ENCODE data around the gene ATF6.

The ATF6 gene

DNA sequence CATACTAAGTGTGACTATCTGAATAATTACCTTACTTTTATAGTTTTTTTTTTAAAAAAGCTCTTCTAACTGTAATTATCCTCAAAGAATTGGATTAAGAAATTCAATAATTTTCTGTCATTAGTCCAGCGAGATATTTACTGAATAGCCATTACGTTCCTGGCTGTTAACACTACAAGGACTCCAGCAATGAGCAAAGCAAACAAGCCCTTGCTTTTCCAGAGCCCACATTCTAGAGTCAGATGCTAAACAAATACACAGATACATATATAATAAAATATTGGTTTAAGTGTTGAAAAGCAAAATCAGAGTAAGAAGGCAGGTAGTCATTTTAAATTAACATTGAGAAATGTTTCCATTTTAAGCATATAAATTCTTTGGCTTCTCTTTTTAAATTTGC is 118.4 kb downstream of the ATF6 start:
- TF ChIP-seq CTCF (IDR thresholded peaks at IDR 0.05; ENCODE audit: control insufficient read depth, extremely low read depth, insufficient read depth), result no peak
- DNase-seq (ENCODE audit: low read depth), result peak; percentile 88
- peak overlapping the region; percentile 5; the same call in 1 of the 2 replicates for H3K4me3 ChIP-seq (ENCODE audit: low read depth, low read length)

DNA sequence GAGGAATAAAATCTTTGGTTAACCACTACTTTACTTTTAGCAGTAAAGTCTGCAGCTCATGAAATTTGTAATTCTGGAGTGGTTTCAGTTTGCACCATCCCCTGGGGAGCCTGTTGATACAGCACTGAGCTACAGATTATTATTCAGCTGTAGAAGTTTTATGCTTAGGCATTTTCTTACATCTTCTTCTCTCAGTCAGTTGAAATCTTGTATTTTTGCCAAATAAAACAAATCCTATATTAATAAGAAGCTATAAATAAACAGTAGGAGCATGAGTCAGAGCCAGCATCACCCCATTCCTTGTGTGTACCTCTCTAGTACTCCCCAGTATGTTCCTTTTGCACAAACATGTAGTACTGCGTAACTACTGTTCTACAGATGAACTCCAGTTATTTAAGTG is 118.9 kb downstream of the ATF6 start:
- peak; percentile 58 for DNase-seq (ENCODE audit: low read depth)
- no peak for TF ChIP-seq CTCF (IDR thresholded peaks at IDR 0.05; ENCODE audit: control insufficient read depth, extremely low read depth, insufficient read depth)
- peak overlapping the region; percentile 5; the same call in 1 of the 2 replicates for H3K4me3 ChIP-seq (ENCODE audit: low read depth, low read length)

- DNase-seq (ENCODE audit: low read depth), result no peak
- no peak overlapping the region for H3K4me3 ChIP-seq (ENCODE audit: low read depth, low read length)
- TF ChIP-seq CTCF (IDR thresholded peaks at IDR 0.05; ENCODE audit: control insufficient read depth, extremely low read depth, insufficient read depth), result no peak
Measured at GRCh38 chr1:161885759-161886158, 119.6 kb downstream of the ATF6 start.

DNA sequence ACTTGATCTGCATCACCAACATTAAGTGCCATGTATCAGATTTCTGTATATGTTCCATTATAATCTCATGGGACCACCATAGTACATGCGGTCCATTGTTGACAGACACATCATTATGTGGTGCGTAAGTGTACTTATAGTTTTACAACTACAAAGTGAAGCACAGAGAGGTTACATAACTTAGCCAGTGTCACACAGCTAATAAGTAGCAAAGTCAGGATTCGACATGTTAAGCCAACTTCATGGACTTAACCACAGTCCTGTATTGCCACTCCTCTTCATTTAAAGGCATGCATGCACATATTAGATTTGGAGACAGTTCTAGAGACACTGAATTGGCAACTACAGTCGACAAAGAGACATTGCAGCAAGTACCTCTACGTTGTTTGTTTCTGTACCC is 120.5 kb downstream of the ATF6 start:
- H3K4me3 ChIP-seq (ENCODE audit: low read depth, low read length), result no peak overlapping the region
- no peak for TF ChIP-seq CTCF (IDR thresholded peaks at IDR 0.05; ENCODE audit: control insufficient read depth, extremely low read depth, insufficient read depth)
- no peak for DNase-seq (ENCODE audit: low read depth)

GRCh38 chr1:161887730-161888287 is 121.7 kb downstream of the ATF6 start:
- TF ChIP-seq CTCF (IDR thresholded peaks at IDR 0.05; ENCODE audit: control insufficient read depth, extremely low read depth, insufficient read depth), result no peak
- no peak for DNase-seq (ENCODE audit: low read depth)

DNA sequence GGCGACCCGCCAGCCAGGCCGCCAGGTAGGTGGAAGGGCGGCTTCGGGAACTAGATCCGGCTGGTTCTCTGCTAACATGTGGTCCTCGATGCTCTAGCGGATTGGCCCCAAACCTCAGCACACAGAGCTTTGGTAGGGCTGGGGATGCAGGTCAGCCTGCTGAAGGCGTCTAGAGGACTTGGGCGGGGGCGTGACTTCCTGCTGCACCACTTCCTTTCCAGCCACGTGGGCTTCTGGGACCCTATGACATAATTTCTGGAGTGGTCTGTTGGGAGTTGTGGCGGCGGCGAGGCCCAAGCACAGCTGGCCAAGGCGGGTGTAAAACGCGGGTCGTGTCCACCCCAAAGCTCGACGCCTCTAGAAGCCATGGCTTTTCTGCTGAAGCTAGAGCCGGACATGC is 124.5 kb downstream of the ATF6 start:
- TF ChIP-seq CTCF (IDR thresholded peaks at IDR 0.05; ENCODE audit: control insufficient read depth, extremely low read depth, insufficient read depth), result no peak
- DNase-seq (ENCODE audit: low read depth), result no peak
- no peak overlapping the region for H3K4me3 ChIP-seq (ENCODE audit: low read depth, low read length)

More at GRCh38 chr1:161887730-161888287, 121.7 kb downstream of the ATF6 start:
- H3K4me3 ChIP-seq (ENCODE audit: low read depth, low read length), result no peak overlapping the region

DNA sequence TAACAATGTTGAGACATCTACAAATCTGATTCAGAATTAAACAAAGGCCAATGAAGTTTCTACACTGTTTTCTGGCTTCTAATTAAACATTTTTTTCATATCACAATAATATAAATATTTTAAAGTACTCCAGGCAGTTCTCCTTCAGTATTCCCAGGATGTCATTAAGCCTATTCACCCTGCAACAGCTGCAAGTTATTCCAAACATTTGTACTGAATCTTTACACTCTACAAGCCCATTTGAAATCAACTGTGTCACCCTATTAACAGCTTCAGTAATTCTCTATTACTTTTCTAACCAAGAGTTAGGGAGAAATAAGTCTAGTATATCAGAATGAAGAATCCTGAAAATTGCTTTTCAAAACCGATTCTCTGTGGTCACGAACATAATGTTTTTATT is 133.0 kb downstream of the ATF6 start:
- no peak overlapping the region for H3K4me3 ChIP-seq (ENCODE audit: low read depth, low read length)
- no peak for TF ChIP-seq CTCF (IDR thresholded peaks at IDR 0.05; ENCODE audit: control insufficient read depth, extremely low read depth, insufficient read depth)
- no peak for DNase-seq (ENCODE audit: low read depth)
